IMR-90 (cell line): Measurements from ENCODE around the gene ZNF785. TPM values are rescaled to one million over a fixed set of nuclear protein-coding genes. Genes with fewer than 3 reads are reported as not detected.

Experiments used
- ATAC-seq: fragments of 200-7000 bp; cut with Tn5 transposase; 2 replicates; pipeline ENCODE4 v1.9.1; 2020; ENCODE audit warnings: low read depth, mild to moderate bottlenecking, moderate library complexity
- BruUV-seq: library from RNA; stranded (reverse); fragments of 400-500 nt; replicated peaks from 2 replicates; lab custom pipeline; 2021; lab: Mats Ljungman, UMichigan
- CTCF ChIA-PET: fragments of 300-600 bp; formaldehyde crosslinking; extraction: SDS; loops from one replicate; lab custom pipeline; 2021; ENCODE audit warnings: antibody characterized with exemption; lab: Yijun Ruan, JAX
- POLR2A ChIA-PET: fragments of 300-600 bp; sonication (Branson Sonifier 250); formaldehyde crosslinking; loops from one replicate; lab custom pipeline; 2022; ENCODE audit warnings: antibody characterized with exemption; ENCODE audit not compliant: unreplicated experiment; lab: Charles Lee
- DNase-seq: peaks from one replicate; pipeline ENCODE4 v3.0.0; 2013
- H2AFZ ChIP-seq: replicated peaks from 2 replicates; pipeline ENCODE3; 2013; ENCODE audit warnings: low read length, mild to moderate bottlenecking; ENCODE audit not compliant: poor library complexity
- H2AK5ac ChIP-seq: 2 replicates; pipeline ENCODE4 v1.6.1; 2013; ENCODE audit warnings: low read depth, low read length, inconsistent platforms
- H2AK9ac ChIP-seq: replicated peaks from 2 replicates; pipeline ENCODE3; 2013; ENCODE audit warnings: mild to moderate bottlenecking, low read depth, low read length, moderate library complexity; ENCODE audit not compliant: poor library complexity
- H2BK120ac ChIP-seq: 2 replicates; pipeline ENCODE4 v1.6.1; 2013; ENCODE audit warnings: low read depth, low read length, inconsistent platforms
- H2BK15ac ChIP-seq: 3 replicates; pipeline ENCODE4 v1.6.1; 2013; ENCODE audit warnings: low read depth, low read length, inconsistent platforms
- H2BK20ac ChIP-seq: 2 replicates; pipeline ENCODE4 v1.6.1; 2013; ENCODE audit warnings: low read depth, mild to moderate bottlenecking, inconsistent platforms, low read length, moderate library complexity
- H2BK5ac ChIP-seq: 2 replicates; pipeline ENCODE4 v1.6.1; 2013; ENCODE audit warnings: mild to moderate bottlenecking, low read depth, low read length, inconsistent platforms; ENCODE audit not compliant: poor library complexity, severe bottlenecking
- H3K14ac ChIP-seq: replicated peaks from 2 replicates; pipeline ENCODE4 v1.6.1; 2013; ENCODE audit warnings: low read depth, low read length, inconsistent platforms
- H3K18ac ChIP-seq: 2 replicates; pipeline ENCODE4 v1.6.1; 2013; ENCODE audit warnings: low read depth, low read length, control low read depth
- H3K23ac ChIP-seq: 2 replicates; pipeline ENCODE4 v1.6.1; 2013; ENCODE audit warnings: low read depth, low read length, inconsistent platforms
- H3K27ac ChIP-seq: 2 replicates; pipeline ENCODE4 v1.5.1; 2013; ENCODE audit warnings: mild to moderate bottlenecking, control low read depth, low read length; ENCODE audit not compliant: insufficient read depth
- H3K27me3 ChIP-seq: 2 replicates; pipeline ENCODE4 v1.6.1; 2013; ENCODE audit warnings: low read length; ENCODE audit not compliant: control insufficient read depth, insufficient read depth
- H3K36me3 ChIP-seq: 2 replicates; pipeline ENCODE4 v1.6.1; 2013; ENCODE audit warnings: low read length, mixed read lengths; ENCODE audit not compliant: control insufficient read depth, insufficient read depth
- H3K4ac ChIP-seq: 2 replicates; pipeline ENCODE4 v1.6.1; 2013; ENCODE audit warnings: low read depth, low read length, inconsistent platforms
- H3K4me1 ChIP-seq: 2 replicates; pipeline ENCODE4 v1.6.1; 2013; ENCODE audit warnings: low read length, mixed read lengths; ENCODE audit not compliant: control insufficient read depth, insufficient read depth
- H3K4me2 ChIP-seq: 2 replicates; pipeline ENCODE4 v1.6.1; 2013; ENCODE audit warnings: low read depth, mild to moderate bottlenecking, control low read depth, low read length, moderate library complexity
- H3K4me3 ChIP-seq: 2 replicates; pipeline ENCODE4 v1.5.1; 2013; ENCODE audit warnings: low read depth, mild to moderate bottlenecking, control low read depth, low read length, moderate library complexity; ENCODE audit not compliant: insufficient read depth
- H3K56ac ChIP-seq: 2 replicates; pipeline ENCODE4 v1.6.1; 2013; ENCODE audit warnings: low read length, inconsistent platforms; ENCODE audit not compliant: insufficient read depth; ENCODE audit errors: extremely low read depth
- H3K79me1 ChIP-seq, 2 experiments: 2 replicates each; pipeline ENCODE4 v1.6.1; 2013; ENCODE audit warnings: low read length in 2 of 2, inconsistent platforms in 1 of 2, low read depth in 1 of 2
- H3K9ac ChIP-seq: 2 replicates; pipeline ENCODE4 v1.6.1; 2013; ENCODE audit warnings: low read depth, low read length, control low read depth
- H3K9me1 ChIP-seq: 2 replicates; pipeline ENCODE4 v1.6.1; 2013; ENCODE audit warnings: low read length, inconsistent platforms; ENCODE audit not compliant: insufficient read depth
- H3K9me3 ChIP-seq: 2 replicates; pipeline ENCODE4 v1.6.1; 2013; ENCODE audit warnings: low read length; ENCODE audit not compliant: control insufficient read depth, insufficient read depth
- H4K20me1 ChIP-seq: 2 replicates; pipeline ENCODE4 v1.6.1; 2013; ENCODE audit warnings: low read length, inconsistent platforms; ENCODE audit not compliant: insufficient read depth
- H4K5ac ChIP-seq: 2 replicates; pipeline ENCODE4 v1.6.1; 2013; ENCODE audit warnings: mild to moderate bottlenecking, low read depth, low read length, control low read depth
- H4K8ac ChIP-seq, 2 experiments: 2 replicates each; pipeline ENCODE4 v1.6.1; 2013; ENCODE audit warnings: low read depth in 2 of 2, low read length in 2 of 2, control low read depth in 1 of 2, inconsistent platforms in 1 of 2
- H4K91ac ChIP-seq: 2 replicates; pipeline ENCODE4 v1.6.1; 2013; ENCODE audit warnings: low read depth, low read length, inconsistent platforms; ENCODE audit not compliant: insufficient read depth
- BHLHE40 ChIP-seq: fragments of 150-350 bp; IDR thresholded peaks from 2 replicates; pipeline ENCODE4 v1.6.1; 2016; ENCODE audit warnings: mild to moderate bottlenecking, low read depth, low read length
- CEBPB ChIP-seq: IDR thresholded peaks from 2 replicates; pipeline ENCODE4 v1.6.1; 2012; ENCODE audit warnings: low read depth, low read length, improper control_type of control experiment
- CHD1 ChIP-seq: IDR thresholded peaks from 2 replicates; pipeline ENCODE4 v1.6.1; 2012; ENCODE audit warnings: low read depth, low read length, improper control_type of control experiment
- FOS ChIP-seq: fragments of 150-350 bp; IDR thresholded peaks from 2 replicates; pipeline ENCODE4 v1.6.1; 2016; ENCODE audit warnings: low read depth, low read length
- MAZ ChIP-seq: IDR thresholded peaks from 2 replicates; pipeline ENCODE4 v1.6.1; 2012; ENCODE audit warnings: low read depth, mild to moderate bottlenecking, low read length, improper control_type of control experiment, moderate library complexity, borderline replicate concordance
- MXI1 ChIP-seq: IDR thresholded peaks from 2 replicates; pipeline ENCODE4 v1.6.1; 2012; ENCODE audit warnings: low read depth, mild to moderate bottlenecking, low read length, moderate library complexity, borderline replicate concordance
- POLR2A ChIP-seq: IDR thresholded peaks from 2 replicates; pipeline ENCODE4 v1.6.1; 2012; ENCODE audit warnings: mild to moderate bottlenecking, low read depth, low read length
- SMC3 ChIP-seq: fragments of 150-350 bp; IDR thresholded peaks from 2 replicates; pipeline ENCODE4 v1.6.1; 2016; ENCODE audit warnings: low read depth, mild to moderate bottlenecking, antibody characterized with exemption, low read length, moderate library complexity
- WGBS, 2 experiments: methylation state at CpG; one replicate each; pipeline versions ENCODE4 v1.1.5 to v1.1.7; 2013; ENCODE audit warnings: missing lambda C conversion rate in 2 of 2; ENCODE audit not compliant: insufficient read length in 1 of 2; ENCODE audit errors: extremely low coverage in 2 of 2; 5-methylcytosine and 5-hydroxymethylcytosine counted together
- dilution Hi-C: fragments of 300-500 bp; cut with HindIII; formaldehyde crosslinking; loops from one replicate; pipeline ENCODE4 v1.14.3; 2018; ENCODE audit warnings: low sequenced_read_pairs; ENCODE audit not compliant: unreplicated experiment
- in situ Hi-C: fragments of 300-500 bp; cut with MboI; formaldehyde crosslinking; loops from 3 replicates; pipeline ENCODE4 v1.14.3; 2019; ENCODE audit warnings: low sequenced_read_pairs, inconsistent platforms, mixed read lengths
- intact Hi-C: fragments of 100-400 bp; cut with micrococcal nuclease; formaldehyde crosslinking; loops from 2 replicates; pipeline ENCODE4 v1.10.0; 2022
- polyA plus RNA-seq, 3 experiments: library from polyadenylated mRNA; depleted of rRNA; stranded (reverse); fragments of >200 nt; gene quantifications; 2 replicates each; pipeline ENCODE4 v1.2.3, GENCODE V29; 2012; ENCODE audit warnings: low replicate concordance in 1 of 3
- total RNA-seq: library from RNA; depleted of rRNA; stranded (reverse); fragments of >200 nt; gene quantifications from 2 replicates; pipeline ENCODE4 v1.2.3, GENCODE V29; 2012
- TF ChIP-seq, protein P1 (sequence below): fragments of 150-350 bp; IDR thresholded peaks from 2 replicates; pipeline ENCODE4 v1.6.1; 2016; ENCODE audit warnings: low read depth, mild to moderate bottlenecking, low read length, moderate library complexity, borderline replicate concordance
- TF ChIP-seq, protein P2 (sequence below): fragments of 150-350 bp; IDR thresholded peaks from 2 replicates; pipeline ENCODE4 v1.6.1; 2017; ENCODE audit warnings: mild to moderate bottlenecking, antibody characterized with exemption, low read length, low read depth
- TF ChIP-seq, protein P3 (sequence below): conservative IDR thresholded peaks from 2 replicates; pipeline ENCODE4 v1.5.1; 2012; ENCODE audit warnings: mild to moderate bottlenecking, low read depth, low read length, improper control_type of control experiment

ZNF785 gene
- total and polyA plus RNA-seq, 2 of the 4 experiments (the other 2 are of a cell fraction) = 2.9 to 4.0 TPM

DNA sequence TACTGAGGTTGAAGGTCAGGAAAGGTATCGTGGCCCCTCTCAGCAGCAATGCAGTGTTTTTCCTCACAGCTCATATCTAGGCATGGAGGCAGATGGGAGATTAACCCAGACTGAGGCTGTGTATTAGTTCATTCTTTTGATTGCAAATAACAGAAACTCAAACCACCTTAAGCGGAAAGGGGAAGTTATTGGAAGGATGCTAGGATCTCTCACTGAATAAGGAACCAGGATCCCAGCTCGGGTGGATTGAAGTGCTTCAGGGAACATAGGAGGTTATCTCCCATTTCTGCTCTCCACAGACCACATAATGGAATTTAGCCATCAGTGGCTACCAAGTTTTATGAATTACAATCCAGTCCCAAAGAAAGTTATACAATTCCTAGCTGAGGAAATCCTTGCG, 16.5 kb upstream of the ZNF785 start:
- Histone ChIP-seq H4K5ac (no peak overlapping the region), H3K36me3 (peaks cover 20% of the 10 kb centered on the region), H4K8ac (no peak overlapping the region), H3K27ac (peak overlapping the region; percentile 21; the same call in 1 of the 2 replicates), H3K4ac (no peak overlapping the region), H2AK5ac (no peak overlapping the region), H3K4me3 (no peak overlapping the region), H2BK20ac (no peak overlapping the region), H3K18ac (no peak overlapping the region), H3K79me1 (0 out of 4 replicates have a peak, but pooled peaks cover 0 to 6% of the 10 kb centered on the region in 2 experiments), H3K4me2 (no peak overlapping the region), H3K27me3 (no peaks in the 10 kb centered on the region), H4K91ac (no peak overlapping the region), H3K56ac (no peak overlapping the region), H2BK5ac (no peak overlapping the region), H2BK15ac (no peak overlapping the region), H3K4me1 (peaks cover 6% of the 10 kb centered on the region; the same call in 1 of the 2 replicates), H3K9me3 (no peaks in the 10 kb centered on the region; the same call in 1 of the 2 replicates), H4K20me1 (no peaks in the 10 kb centered on the region), H2BK120ac (no peak overlapping the region), H3K23ac (no peak overlapping the region), H3K9ac (no peak overlapping the region), H3K14ac (no peak overlapping the region), H2AK9ac (no peak overlapping the region), H2AFZ (no peak overlapping the region), H3K9me1 (no peaks in the 10 kb centered on the region; the same call in 1 of the 2 replicates)
- intact Hi-C loops = no loop called here
- dilution Hi-C loops = no loop called here
- DNase-seq (no peak), ATAC-seq (no peak)
- no TSS peak for BruUV-seq
- TF ChIP-seq POLR2A = no peak
- TF ChIP-seq MXI1 = no peak
- TF ChIP-seq CEBPB = no peak
- TF ChIP-seq, protein P1, sequence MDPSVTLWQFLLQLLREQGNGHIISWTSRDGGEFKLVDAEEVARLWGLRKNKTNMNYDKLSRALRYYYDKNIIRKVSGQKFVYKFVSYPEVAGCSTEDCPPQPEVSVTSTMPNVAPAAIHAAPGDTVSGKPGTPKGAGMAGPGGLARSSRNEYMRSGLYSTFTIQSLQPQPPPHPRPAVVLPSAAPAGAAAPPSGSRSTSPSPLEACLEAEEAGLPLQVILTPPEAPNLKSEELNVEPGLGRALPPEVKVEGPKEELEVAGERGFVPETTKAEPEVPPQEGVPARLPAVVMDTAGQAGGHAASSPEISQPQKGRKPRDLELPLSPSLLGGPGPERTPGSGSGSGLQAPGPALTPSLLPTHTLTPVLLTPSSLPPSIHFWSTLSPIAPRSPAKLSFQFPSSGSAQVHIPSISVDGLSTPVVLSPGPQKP = no peak
- TF ChIP-seq MAZ = no peak
- TF ChIP-seq FOS = no peak
- TF ChIP-seq, protein P2, sequence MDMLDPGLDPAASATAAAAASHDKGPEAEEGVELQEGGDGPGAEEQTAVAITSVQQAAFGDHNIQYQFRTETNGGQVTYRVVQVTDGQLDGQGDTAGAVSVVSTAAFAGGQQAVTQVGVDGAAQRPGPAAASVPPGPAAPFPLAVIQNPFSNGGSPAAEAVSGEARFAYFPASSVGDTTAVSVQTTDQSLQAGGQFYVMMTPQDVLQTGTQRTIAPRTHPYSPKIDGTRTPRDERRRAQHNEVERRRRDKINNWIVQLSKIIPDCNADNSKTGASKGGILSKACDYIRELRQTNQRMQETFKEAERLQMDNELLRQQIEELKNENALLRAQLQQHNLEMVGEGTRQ = no peak
- TF ChIP-seq, protein P3, sequence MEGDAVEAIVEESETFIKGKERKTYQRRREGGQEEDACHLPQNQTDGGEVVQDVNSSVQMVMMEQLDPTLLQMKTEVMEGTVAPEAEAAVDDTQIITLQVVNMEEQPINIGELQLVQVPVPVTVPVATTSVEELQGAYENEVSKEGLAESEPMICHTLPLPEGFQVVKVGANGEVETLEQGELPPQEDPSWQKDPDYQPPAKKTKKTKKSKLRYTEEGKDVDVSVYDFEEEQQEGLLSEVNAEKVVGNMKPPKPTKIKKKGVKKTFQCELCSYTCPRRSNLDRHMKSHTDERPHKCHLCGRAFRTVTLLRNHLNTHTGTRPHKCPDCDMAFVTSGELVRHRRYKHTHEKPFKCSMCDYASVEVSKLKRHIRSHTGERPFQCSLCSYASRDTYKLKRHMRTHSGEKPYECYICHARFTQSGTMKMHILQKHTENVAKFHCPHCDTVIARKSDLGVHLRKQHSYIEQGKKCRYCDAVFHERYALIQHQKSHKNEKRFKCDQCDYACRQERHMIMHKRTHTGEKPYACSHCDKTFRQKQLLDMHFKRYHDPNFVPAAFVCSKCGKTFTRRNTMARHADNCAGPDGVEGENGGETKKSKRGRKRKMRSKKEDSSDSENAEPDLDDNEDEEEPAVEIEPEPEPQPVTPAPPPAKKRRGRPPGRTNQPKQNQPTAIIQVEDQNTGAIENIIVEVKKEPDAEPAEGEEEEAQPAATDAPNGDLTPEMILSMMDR = no peak
- TF ChIP-seq SMC3 = no peak
- no peak for TF ChIP-seq BHLHE40
- no peak for TF ChIP-seq CHD1
- CTCF ChIA-PET = interaction anchor here (0.5 kb wide), 1 partner anchor 13 kb away, joined by 4 read pairs; no protein-coding TSS in a partner anchor
- POLR2A ChIA-PET = no interaction called here
- in situ Hi-C loops = no loop called here
- no CpG with 5 or more reads among the region's 4 CpGs for WGBS, 2 experiments
